ENCODE results near the gene ELK4. TPM values are rescaled to one million over a fixed set of nuclear protein-coding genes. Genes with fewer than 3 reads are reported as not detected.
A peak's percentile ranks its signal among the peaks of the same experiment; 100 is the strongest.

The ELK4 gene
- total RNA-seq, 4 donors from 2014 or later = 13.2 to 27.7 (median 16.0) TPM

- peaks cover 7 to 37% (median 20%) of the 10 kb centered on the region in 3 donors for H3K4me1 ChIP-seq
- H3K27me3 ChIP-seq = peaks cover 0 to 79% (median 1%) of the 10 kb centered on the region in 4 donors
- intact Hi-C loops (cut with DNase I) = no loop called here
- DNase-seq = no peak
- TF ChIP-seq CTCF (IDR thresholded peaks at IDR 0.05) (no peak), POLR2A (IDR thresholded peaks at IDR 0.05) (no peak)
- no peak overlapping the region for H3K27ac ChIP-seq
- H3K4me3 ChIP-seq = peak overlapping the region in 1 of 4 donors; percentile 67
- 50 to 58% methylated on average over 2 to 5 of the region's 5 CpGs for WGBS, 2 donors
- H3K9me3 ChIP-seq = no peaks in the 10 kb centered on the region
- H3K36me3 ChIP-seq = no peaks in the 10 kb centered on the region
These were observed 63.7 kb downstream of the ELK4 start for GRCh38 chr1:205568135-205568468.

- Histone ChIP-seq H3K27ac (no peak overlapping the region), H3K36me3 (no peaks in the 10 kb centered on the region), H3K9me3 (no peaks in the 10 kb centered on the region), H3K4me1 (peaks cover 7 to 37% (median 20%) of the 10 kb centered on the region in 3 donors), H3K4me3 (no peak overlapping the region), H3K27me3 (peaks cover 0 to 79% (median 1%) of the 10 kb centered on the region in 4 donors)
- TF ChIP-seq CTCF (IDR thresholded peaks at IDR 0.05) (no peak), POLR2A (IDR thresholded peaks at IDR 0.05) (no peak)
- intact Hi-C loops (cut with DNase I) = no loop called here
- no peak for DNase-seq
- WGBS, 2 donors = 86 to 92% methylated on average over 2 to 6 of the region's 6 CpGs
These were observed 64.1 kb downstream of the ELK4 start for GRCh38 chr1:205567716-205568115.

- WGBS, 2 donors = 38 to 67% methylated on average over 3 of the region's 3 CpGs
- DNase-seq = no peak
- H3K27ac ChIP-seq = no peak overlapping the region
These were observed 66.0 kb downstream of the ELK4 start for GRCh38 chr1:205565799-205566198.

GRCh38 chr1:205563927-205564441, 67.8 kb downstream of the ELK4 start:
- H3K4me3 ChIP-seq = no peak overlapping the region
- no peak for DNase-seq
- H3K9me3 ChIP-seq = peaks cover 0 to 12% (median 7%) of the 10 kb centered on the region in 3 donors
- peaks cover 0 to 51% (median 1%) of the 10 kb centered on the region in 4 donors for H3K27me3 ChIP-seq
- H3K4me1 ChIP-seq = peaks cover 7 to 30% (median 14%) of the 10 kb centered on the region in 3 donors
- peak overlapping the region in 2 of 4 donors; percentile 25 to 42 for H3K27ac ChIP-seq
- no peaks in the 10 kb centered on the region for H3K36me3 ChIP-seq
- intact Hi-C loops (cut with DNase I) = no loop called here
- WGBS, 2 donors = 16 to 36% methylated on average over 3 of the region's 5 CpGs
- TF ChIP-seq POLR2A (IDR thresholded peaks at IDR 0.05) = no peak
- TF ChIP-seq CTCF (IDR thresholded peaks at IDR 0.05) = no peak

More at GRCh38 chr1:205565799-205566198, 66.0 kb downstream of the ELK4 start:
- peaks cover 0 to 70% (median 1%) of the 10 kb centered on the region in 4 donors for H3K27me3 ChIP-seq
- H3K36me3 ChIP-seq = no peaks in the 10 kb centered on the region
- TF ChIP-seq POLR2A (IDR thresholded peaks at IDR 0.05) (no peak), CTCF (IDR thresholded peaks at IDR 0.05) (no peak)
- peaks cover 0 to 12% (median 7%) of the 10 kb centered on the region in 3 donors for H3K9me3 ChIP-seq
- no peak overlapping the region for H3K4me3 ChIP-seq
- peaks cover 7 to 37% (median 20%) of the 10 kb centered on the region in 3 donors for H3K4me1 ChIP-seq
- intact Hi-C loops (cut with DNase I) = no loop called here

GRCh38 chr1:205561501-205562203, 70.2 kb downstream of the ELK4 start:
- no peak overlapping the region for H3K4me3 ChIP-seq
- no peak overlapping the region for H3K27ac ChIP-seq
- peaks cover 4 to 24% (median 8%) of the 10 kb centered on the region in 3 donors for H3K4me1 ChIP-seq
- DNase-seq = no peak
- TF ChIP-seq CTCF (IDR thresholded peaks at IDR 0.05) = no peak
- TF ChIP-seq POLR2A (IDR thresholded peaks at IDR 0.05) = no peak
- no peaks in the 10 kb centered on the region for H3K36me3 ChIP-seq
- peaks cover 0 to 12% (median 7%) of the 10 kb centered on the region in 3 donors for H3K9me3 ChIP-seq
- H3K27me3 ChIP-seq = peaks cover 0 to 33% (median 0%) of the 10 kb centered on the region in 4 donors
- intact Hi-C loops (cut with DNase I) = no loop called here
- 85 to 91% methylated on average over 1 of the region's 1 CpG for WGBS, 2 donors

All from esophagus squamous epithelium (tissue), 5 donors.